Activated T-helper 2 cell treated with anti-CD3 and anti-CD28 coated beads, Interferon-gamma antibody, Interleukin-2, Interleukin-4, amounts not matched to agents 10 μg/mL and 5 μg/mL and 100 μg/mL, durations not matched to agents 14 hours and 24 hours and 36 hours (primary cell): Measurements from ENCODE around the gene HOMER2. TPM values are rescaled to one million over a fixed set of nuclear protein-coding genes. Genes with fewer than 3 reads are reported as not detected.

Experiments used
- DNase-seq: peaks from one replicate; pipeline ENCODE4 v3.0.0; 2021; ENCODE audit warnings: low spot score
- H3K27ac Mint-ChIP-seq: one replicate; pipeline ENCODE4 v1.8.0; 2021; ENCODE audit warnings: mixed read lengths
- H3K27me3 Mint-ChIP-seq: one replicate; pipeline ENCODE4 v1.8.0; 2021; ENCODE audit warnings: low read depth, mixed read lengths
- H3K36me3 Mint-ChIP-seq: one replicate; pipeline ENCODE4 v1.8.0; 2021; ENCODE audit warnings: low read depth, mixed read lengths
- H3K4me1 Mint-ChIP-seq: one replicate; pipeline ENCODE4 v1.8.0; 2021; ENCODE audit warnings: low read depth, mixed read lengths
- H3K4me3 Mint-ChIP-seq: one replicate; pipeline ENCODE4 v1.8.0; 2021; ENCODE audit warnings: low read depth, mild to moderate bottlenecking, moderate library complexity, mixed read lengths
- H3K9me3 Mint-ChIP-seq: one replicate; pipeline ENCODE4 v1.8.0; 2021; ENCODE audit warnings: mixed read lengths
- intact Hi-C: fragments of 100-400 bp; cut with micrococcal nuclease; formaldehyde crosslinking; loops from one replicate; pipeline ENCODE4 v1.15.1; 2023
- total RNA-seq: library from RNA; stranded (reverse); gene quantifications from 2 replicates; pipeline ENCODE4 v1.2.3, GENCODE V29; 2022

HOMER2 gene
- total RNA-seq, 1 donor from 2014 or later = 66.1 TPM

DNA sequence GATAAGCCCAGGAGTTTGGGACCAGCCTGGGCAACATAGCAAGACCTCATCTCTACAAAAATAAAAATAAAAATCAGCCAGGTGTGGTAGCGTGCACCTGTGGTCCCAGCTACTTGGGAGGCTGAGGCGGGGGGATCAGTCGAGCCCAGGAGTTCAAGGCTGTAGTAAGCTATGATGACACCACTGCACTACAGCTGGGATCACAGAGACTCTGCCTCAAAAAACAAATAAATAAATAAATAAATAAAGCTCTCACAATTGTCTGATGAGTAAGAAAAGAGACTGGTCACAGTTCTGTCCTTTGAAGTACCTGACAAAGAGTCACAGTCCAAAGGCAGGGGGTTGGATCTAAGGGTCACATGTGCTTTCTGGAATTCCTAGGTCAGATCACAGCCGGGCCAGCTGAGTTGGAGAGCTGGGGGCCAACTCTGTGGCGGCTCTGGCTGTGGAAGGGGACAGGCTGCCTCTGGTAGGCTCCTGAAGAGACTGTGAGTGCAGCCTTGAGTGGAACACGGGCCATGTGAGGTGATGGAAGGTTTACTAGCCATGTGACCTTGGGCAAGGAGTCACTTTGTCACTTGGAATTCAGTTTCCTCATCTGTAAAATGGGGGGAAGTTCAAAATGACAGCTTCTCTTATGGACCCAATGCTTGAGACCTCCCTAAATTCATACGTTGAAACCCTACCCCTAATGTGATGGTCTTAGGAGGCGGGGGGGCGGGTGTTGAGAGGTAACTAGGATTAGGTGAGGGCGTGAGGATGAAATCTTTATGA is 95.9 kb downstream of the HOMER2 start:
- peaks cover 26% of the 10 kb centered on the region for H3K36me3 Mint-ChIP-seq
- H3K4me1 Mint-ChIP-seq = peaks cover 3% of the 10 kb centered on the region
- DNase-seq = no peak

DNA sequence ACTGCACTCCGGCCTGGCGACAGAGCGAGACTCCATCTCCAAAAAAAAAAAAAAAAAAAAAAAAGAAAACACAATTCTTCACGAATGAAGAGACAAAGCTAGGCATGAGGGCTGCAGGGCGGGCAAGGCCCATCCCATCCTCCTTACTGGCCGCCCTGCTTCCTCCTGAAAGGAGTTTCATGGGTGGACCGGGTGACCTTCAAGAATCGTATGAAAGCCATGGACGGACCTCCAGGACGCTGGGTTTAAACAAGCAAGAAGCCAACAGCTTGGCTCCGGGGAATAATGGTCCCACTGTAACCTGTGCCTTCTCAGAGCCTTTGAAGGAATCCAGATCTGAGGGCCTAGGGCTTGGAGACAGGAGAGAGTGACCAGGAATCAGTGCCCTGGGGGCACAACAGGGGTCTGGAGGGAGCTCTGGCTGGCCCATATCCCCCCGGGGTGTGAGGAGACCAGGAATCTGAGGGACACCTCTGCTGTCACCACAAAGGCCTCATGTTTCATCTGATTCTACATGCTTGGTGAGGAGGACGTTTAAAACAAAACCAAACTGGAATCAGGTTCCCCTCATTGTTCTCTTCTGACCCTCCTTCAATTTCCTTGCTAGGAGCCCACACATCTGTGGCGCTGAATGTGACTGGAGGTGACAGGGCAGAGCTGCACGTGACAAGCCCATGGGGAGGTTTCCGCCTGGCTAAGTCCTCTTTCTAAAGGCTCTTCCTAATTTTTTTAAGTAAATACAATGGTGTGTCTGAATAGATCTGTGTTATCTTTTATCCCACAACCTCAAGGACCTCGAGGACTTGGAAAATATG is 97.0 kb downstream of the HOMER2 start:
- Mint-ChIP-seq H3K9me3 (no peaks in the 10 kb centered on the region), H3K27me3 (no peaks in the 10 kb centered on the region), H3K27ac (no peak overlapping the region), H3K4me1 (peaks cover 3% of the 10 kb centered on the region), H3K4me3 (no peak overlapping the region), H3K36me3 (peaks cover 27% of the 10 kb centered on the region)
- DNase-seq = no peak
- intact Hi-C loops = no loop called here

More for the DNA sequence above, 95.9 kb downstream of the HOMER2 start:
- intact Hi-C loops = no loop called here
- Mint-ChIP-seq H3K4me3 (no peak overlapping the region), H3K9me3 (no peaks in the 10 kb centered on the region), H3K27me3 (no peaks in the 10 kb centered on the region), H3K27ac (no peak overlapping the region)

- H3K9me3 Mint-ChIP-seq = no peaks in the 10 kb centered on the region
- intact Hi-C loops = no loop called here
- peaks cover 7% of the 10 kb centered on the region for H3K4me1 Mint-ChIP-seq
- H3K4me3 Mint-ChIP-seq = no peak overlapping the region
- no peak for DNase-seq
- H3K27ac Mint-ChIP-seq = no peak overlapping the region
- H3K36me3 Mint-ChIP-seq = peaks cover 31% of the 10 kb centered on the region
- H3K27me3 Mint-ChIP-seq = no peaks in the 10 kb centered on the region
Measured at GRCh38 chr15:82854554-82854953, 98.0 kb downstream of the HOMER2 start.

DNA sequence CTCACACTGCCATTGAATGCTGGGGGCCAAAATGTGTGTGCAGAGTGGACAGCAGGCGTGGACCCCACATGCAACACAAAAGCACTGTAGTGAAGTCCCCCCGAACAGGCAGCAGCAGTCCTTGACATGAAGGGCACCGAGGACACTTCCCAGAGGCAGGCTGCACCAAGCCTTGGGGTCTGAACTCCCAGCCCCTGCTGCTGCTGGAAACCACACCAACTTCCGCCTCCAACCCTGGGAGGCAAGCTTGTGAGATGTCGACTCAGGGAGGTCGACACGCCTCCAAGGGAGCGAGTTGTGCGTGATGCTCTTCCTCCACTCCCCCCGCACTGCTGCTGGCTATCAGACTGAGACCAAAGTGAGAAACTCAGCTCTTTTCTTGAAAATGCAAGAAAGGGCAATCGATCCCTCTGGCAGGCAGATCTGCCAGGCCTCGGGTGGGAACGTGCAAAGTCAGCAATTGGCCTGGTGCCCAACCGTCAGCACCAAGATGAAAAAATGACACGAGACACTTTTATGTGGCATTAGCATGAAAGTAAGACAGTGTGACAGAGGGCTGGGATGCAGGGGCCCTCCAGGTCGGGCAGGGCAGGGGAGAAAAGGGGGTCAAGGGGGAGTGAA is 99.5 kb downstream of the HOMER2 start:
- intact Hi-C loops = no loop called here
- peaks cover 10% of the 10 kb centered on the region for H3K4me1 Mint-ChIP-seq
- no peak overlapping the region for H3K27ac Mint-ChIP-seq
- H3K27me3 Mint-ChIP-seq = no peaks in the 10 kb centered on the region
- peaks cover 32% of the 10 kb centered on the region for H3K36me3 Mint-ChIP-seq
- no peak overlapping the region for H3K4me3 Mint-ChIP-seq
- no peak for DNase-seq
- no peaks in the 10 kb centered on the region for H3K9me3 Mint-ChIP-seq

- peaks cover 36% of the 10 kb centered on the region for H3K36me3 Mint-ChIP-seq
- H3K4me3 Mint-ChIP-seq = no peak overlapping the region
- H3K27ac Mint-ChIP-seq = no peak overlapping the region
- intact Hi-C loops = no loop called here
- DNase-seq = no peak
- no peaks in the 10 kb centered on the region for H3K9me3 Mint-ChIP-seq
- H3K27me3 Mint-ChIP-seq = no peaks in the 10 kb centered on the region
- H3K4me1 Mint-ChIP-seq = peaks cover 10% of the 10 kb centered on the region
Measured at GRCh38 chr15:82851981-82852511, 100.5 kb downstream of the HOMER2 start.

DNA sequence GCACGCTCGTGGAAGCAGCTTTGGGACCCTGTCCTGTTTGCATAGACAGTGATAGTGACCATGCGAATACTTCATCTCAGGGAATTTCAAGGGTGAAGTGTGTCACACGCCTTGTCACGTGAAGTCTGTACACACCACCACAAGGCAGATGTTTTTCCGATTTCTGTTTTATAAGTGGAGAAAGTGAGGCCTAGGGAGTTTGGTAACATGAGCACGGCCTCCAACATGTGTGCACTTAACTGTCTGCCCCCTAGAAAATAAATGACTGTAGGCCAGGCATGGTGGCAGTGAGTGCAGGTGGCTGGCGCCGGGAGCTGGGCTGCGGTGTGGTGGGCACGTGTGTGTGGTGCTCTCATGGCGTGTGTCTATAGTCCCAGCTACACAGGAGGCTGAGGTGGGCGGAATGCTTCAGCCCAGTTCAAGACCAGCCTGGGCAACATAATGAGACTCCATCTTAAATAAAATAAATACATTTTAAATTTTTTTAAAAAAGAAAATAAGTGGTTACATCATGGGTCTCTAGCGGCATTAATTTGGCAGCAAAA is 101.1 kb downstream of the HOMER2 start:
- DNase-seq = no peak
- H3K4me3 Mint-ChIP-seq = no peak overlapping the region
- H3K36me3 Mint-ChIP-seq = peaks cover 41% of the 10 kb centered on the region
- H3K27me3 Mint-ChIP-seq = no peaks in the 10 kb centered on the region
- intact Hi-C loops = no loop called here
- no peak overlapping the region for H3K27ac Mint-ChIP-seq
- H3K4me1 Mint-ChIP-seq = peaks cover 10% of the 10 kb centered on the region
- H3K9me3 Mint-ChIP-seq = no peaks in the 10 kb centered on the region

GRCh38 chr15:82850731-82851130 is 101.8 kb downstream of the HOMER2 start:
- Mint-ChIP-seq H3K9me3 (no peaks in the 10 kb centered on the region), H3K27me3 (peaks cover 2% of the 10 kb centered on the region), H3K4me1 (peaks cover 7% of the 10 kb centered on the region), H3K36me3 (peaks cover 41% of the 10 kb centered on the region), H3K4me3 (no peak overlapping the region), H3K27ac (no peak overlapping the region)
- intact Hi-C loops = no loop called here
- no peak for DNase-seq

- Mint-ChIP-seq H3K36me3 (peaks cover 45% of the 10 kb centered on the region), H3K4me1 (peaks cover 10% of the 10 kb centered on the region), H3K4me3 (no peak overlapping the region), H3K27ac (no peak overlapping the region), H3K9me3 (no peaks in the 10 kb centered on the region), H3K27me3 (peaks cover 4% of the 10 kb centered on the region)
- intact Hi-C loops = loop anchor here (1.0 to 5.0 kb wide), 2 partner anchors 137 to 150 kb away; partner anchors contain the start of gene RAMAC
- DNase-seq = peak; percentile 50
Measured at GRCh38 chr15:82849556-82850512, 102.7 kb downstream of the HOMER2 start.

DNA sequence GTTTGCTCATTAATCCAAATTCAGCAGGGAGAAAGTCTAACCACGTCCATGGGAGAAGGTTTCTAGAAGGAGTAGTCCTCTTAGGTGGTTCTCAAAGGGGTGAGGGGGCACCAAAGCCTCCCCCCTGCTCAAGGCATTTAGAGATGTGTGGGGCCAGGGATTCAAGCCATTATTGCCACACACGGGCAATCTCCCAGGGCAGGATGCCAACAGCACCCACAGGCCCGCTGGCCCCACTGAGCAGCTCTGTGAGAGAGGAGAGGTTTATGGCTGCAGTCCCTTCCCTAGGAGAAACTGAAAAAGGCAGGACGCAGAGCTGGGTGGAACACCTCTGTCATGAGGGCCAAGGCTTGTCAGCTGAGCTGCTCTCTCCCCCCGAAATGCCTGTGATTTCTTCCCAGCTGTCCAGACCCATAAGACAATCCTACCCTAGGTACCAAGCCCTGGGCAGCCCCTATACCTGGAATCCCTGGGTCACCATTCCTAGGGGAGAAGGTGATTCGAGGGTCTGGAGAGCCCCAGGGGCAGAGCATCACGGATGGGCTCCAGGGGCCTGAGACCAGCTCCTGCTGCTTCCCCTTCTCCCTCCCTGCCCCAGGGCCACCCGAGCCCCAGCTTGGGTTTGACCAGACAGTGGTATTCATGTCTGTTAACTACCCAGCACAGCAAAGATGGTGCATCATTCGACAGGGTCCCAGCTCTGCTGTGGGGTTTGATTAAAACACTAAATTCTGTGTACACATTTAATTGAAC is 104.1 kb downstream of the HOMER2 start:
- intact Hi-C loops = loop anchor here (5.0 kb wide), 1 partner anchor 139 kb away; the partner anchor contains the start of gene RAMAC
- DNase-seq = no peak
- Mint-ChIP-seq H3K4me3 (no peak overlapping the region), H3K36me3 (peaks cover 50% of the 10 kb centered on the region), H3K27ac (no peak overlapping the region), H3K9me3 (no peaks in the 10 kb centered on the region), H3K27me3 (peaks cover 7% of the 10 kb centered on the region), H3K4me1 (peaks cover 12% of the 10 kb centered on the region)

- Mint-ChIP-seq H3K36me3 (peaks cover 47% of the 10 kb centered on the region), H3K27me3 (peaks cover 7% of the 10 kb centered on the region), H3K9me3 (no peaks in the 10 kb centered on the region), H3K4me1 (peaks cover 12% of the 10 kb centered on the region), H3K4me3 (no peak overlapping the region), H3K27ac (no peak overlapping the region)
- DNase-seq = no peak
- intact Hi-C loops = loop anchor here (5.0 kb wide), 1 partner anchor 140 kb away; the partner anchor contains the start of gene RAMAC
Measured at GRCh38 chr15:82847703-82848102, 104.8 kb downstream of the HOMER2 start.

DNA sequence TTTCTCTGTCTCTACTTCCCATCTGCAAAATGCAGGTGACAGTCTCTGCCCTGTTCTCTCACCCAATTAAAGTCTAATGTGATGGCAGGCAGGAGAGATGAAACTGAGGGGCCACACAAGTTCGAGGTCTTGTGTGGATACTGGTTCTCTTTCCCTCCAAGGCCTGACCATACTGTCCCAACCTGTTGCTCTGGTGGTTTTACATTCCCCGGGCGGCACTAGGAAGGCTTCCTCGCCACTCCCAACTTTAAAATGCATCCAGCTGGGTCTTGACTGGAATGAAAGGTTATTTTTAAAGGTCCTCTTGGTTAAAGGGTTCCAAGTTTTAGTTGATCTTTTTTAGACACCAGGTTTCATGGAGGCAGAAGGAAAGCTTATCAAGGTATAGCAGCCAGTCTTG is 105.9 kb downstream of the HOMER2 start:
- Mint-ChIP-seq H3K9me3 (no peaks in the 10 kb centered on the region), H3K4me3 (no peak overlapping the region), H3K36me3 (peaks cover 45% of the 10 kb centered on the region), H3K4me1 (peaks cover 12% of the 10 kb centered on the region), H3K27ac (no peak overlapping the region), H3K27me3 (peaks cover 7% of the 10 kb centered on the region)
- DNase-seq = no peak
- intact Hi-C loops = loop anchor here (5.0 kb wide), 1 partner anchor 141 kb away; the partner anchor contains the start of gene RAMAC
